Parietal lobe (tissue), 2 donors: ENCODE data around the gene SLC6A8. TPM values are rescaled to one million over a fixed set of nuclear protein-coding genes. Genes with fewer than 3 reads are reported as not detected.

ENCODE experiments used
- small RNA-seq: library from RNA; depleted of rRNA; stranded (forward); fragments of <200 nt; gene quantifications from one replicate; pipeline ENCODE3, GENCODE V24; 2014; ENCODE audit warnings: low replicate concordance
- total RNA-seq: library from RNA; depleted of rRNA; stranded (reverse); fragments of >200 nt; gene quantifications from one replicate; pipeline ENCODE4 v1.2.3, GENCODE V29; 2014

The SLC6A8 gene
- 19.4 TPM for total RNA-seq

DNA sequence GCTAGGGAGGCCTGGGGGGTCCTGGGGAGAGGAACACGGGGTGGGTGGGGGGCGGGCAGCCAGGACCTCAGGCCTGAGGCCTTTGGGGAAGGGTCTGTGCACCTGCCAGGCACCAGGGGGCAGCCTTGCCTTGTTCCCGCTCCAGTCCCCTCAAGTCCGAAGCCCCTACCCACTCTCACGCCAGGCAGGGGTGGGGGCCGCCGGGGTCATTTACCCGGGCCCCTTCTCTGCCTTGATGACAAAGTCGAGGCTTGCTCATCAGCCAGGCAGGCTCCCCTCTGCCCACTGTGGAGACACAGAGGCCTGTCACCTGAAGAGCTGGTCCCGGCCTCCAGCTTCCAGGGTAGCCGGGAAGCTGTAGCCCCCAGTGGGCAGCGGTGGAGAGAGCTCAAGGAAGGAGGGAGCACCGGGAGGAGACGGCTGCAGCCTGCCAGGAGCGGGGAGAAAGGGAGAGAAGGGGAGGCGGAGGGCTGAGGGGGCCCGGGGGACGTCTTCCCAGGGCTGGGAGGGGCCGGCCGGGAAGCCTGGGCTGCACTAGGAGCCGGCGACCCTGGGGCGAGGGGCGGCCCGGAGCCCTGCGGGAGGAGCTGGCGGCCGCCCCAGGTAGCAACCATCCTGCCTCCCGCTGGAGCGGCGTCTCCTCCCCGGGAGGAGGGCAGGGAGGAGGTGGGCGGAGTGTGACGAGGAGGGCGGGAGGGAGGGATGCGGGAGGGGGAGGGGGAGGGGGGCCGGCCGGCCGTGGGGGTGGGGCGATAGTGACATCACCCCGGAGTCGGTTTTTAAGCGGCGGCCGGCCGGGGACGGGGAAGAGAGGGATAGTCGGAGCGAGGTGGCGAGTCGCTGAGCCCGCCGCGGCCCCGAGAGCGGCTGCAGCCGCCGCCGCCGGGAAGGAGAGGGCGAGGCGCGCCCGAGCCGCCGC lies at the start of gene SLC6A8:
Gene SLC6A8, plus strand, starts transcription at position 806 of the 919 bp plus-strand sequence. CDS start 649 bp downstream, outside the sequence.

DNA sequence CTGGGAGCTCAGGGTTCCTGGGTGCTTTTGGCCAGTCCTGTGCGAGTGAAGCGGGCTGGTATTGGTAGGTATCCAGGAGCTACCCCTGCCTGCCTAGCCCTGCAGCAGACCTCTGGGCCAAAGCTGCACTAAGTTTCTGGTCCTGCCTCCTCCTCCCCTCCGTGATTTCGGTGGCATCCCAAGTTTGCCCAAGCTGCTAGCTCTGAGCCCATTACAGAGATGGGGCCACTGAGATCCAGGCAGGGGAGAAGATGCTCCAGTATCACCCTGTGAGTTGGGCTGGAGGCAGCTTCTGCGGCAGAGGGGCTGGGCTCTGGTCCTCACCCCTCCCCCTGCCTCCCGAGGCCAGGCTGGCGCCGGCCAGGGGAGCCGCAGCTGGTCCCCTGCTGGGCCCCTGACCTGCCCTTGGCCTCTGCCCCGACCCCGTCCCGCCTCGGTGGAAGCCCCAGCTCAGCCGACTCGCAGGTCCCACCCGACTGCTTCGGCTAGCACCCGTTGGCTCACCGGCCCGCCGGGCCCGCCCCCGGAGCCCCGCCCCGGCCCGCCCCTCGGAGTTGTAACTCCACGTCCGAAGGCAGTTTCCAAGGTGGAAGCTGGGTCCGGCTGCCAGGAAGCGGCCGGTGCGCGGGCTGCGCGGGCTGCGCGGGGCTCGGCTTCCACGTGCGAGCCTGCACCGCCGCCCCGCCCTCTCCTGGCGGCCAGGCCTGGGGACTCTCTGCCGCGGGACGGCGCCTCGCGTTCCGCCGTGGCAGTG lies 40.9 kb upstream of the SLC6A8 start, which contains the start of gene DUSP9:
Gene DUSP9, plus strand, starts transcription at position 584 of the 754 bp plus-strand sequence. CDS start 751 bp downstream, outside the sequence.

GRCh38 chrX:153673428-153674218 lies 14.1 kb upstream of the SLC6A8 start, which contains the start of gene PNCK:
Gene PNCK, minus strand, starts transcription at chrX:153673813. Its CDS starts 737 bp downstream, at chrX:153673076.

GRCh38 chrX:153724252-153725038 lies 36.7 kb downstream of the SLC6A8 start, which contains the start of the genes ABCD1 and BCAP31:
Gene ABCD1, plus strand, starts transcription at chrX:153724856. Its CDS starts 411 bp downstream, at chrX:153725267.
Gene BCAP31, minus strand, starts transcription at chrX:153724387. Its CDS starts 1,143 bp downstream, at chrX:153723244.

Small RNAs within 50 kb of the gene (small RNA-seq; reads per million reads assigned to genes)
- not detected for gene RN7SL687P

Other genes starting within 250 kb of the SLC6A8 start
- 1.9 TPM for gene TREX2, start 241.9 kb upstream of the SLC6A8 start, total RNA-seq
- gene HAUS7, start 217.3 kb upstream of the SLC6A8 start, total RNA-seq = 11.0 TPM
- gene BGN, start 192.9 kb upstream of the SLC6A8 start, total RNA-seq = 4.7 TPM
- gene ATP2B3, start 170.3 kb upstream of the SLC6A8 start, total RNA-seq = 11.6 TPM
- gene CCNQ, start 88.8 kb upstream of the SLC6A8 start, total RNA-seq = 15.7 TPM
- 1.6 TPM for gene DUSP9, start 40.7 kb upstream of the SLC6A8 start, total RNA-seq
- 33.8 TPM for gene PNCK, start 14.1 kb upstream of the SLC6A8 start, total RNA-seq
- gene BCAP31, start 36.5 kb downstream of the SLC6A8 start, total RNA-seq = 43.8 TPM
- gene ABCD1, start 36.9 kb downstream of the SLC6A8 start, total RNA-seq = 8.8 TPM
- gene PLXNB3, start 76.3 kb downstream of the SLC6A8 start, total RNA-seq = 2.8 TPM
- gene SRPK3, start 93.1 kb downstream of the SLC6A8 start, total RNA-seq = not detected
- gene IDH3G, start 106.4 kb downstream of the SLC6A8 start, total RNA-seq = 58.5 TPM
- 71.7 TPM for gene SSR4, start 106.7 kb downstream of the SLC6A8 start, total RNA-seq
- 151 TPM for gene PDZD4, start 142.6 kb downstream of the SLC6A8 start, total RNA-seq
- 195 TPM for gene L1CAM, start 198.2 kb downstream of the SLC6A8 start, total RNA-seq
- gene AVPR2, start 216.7 kb downstream of the SLC6A8 start, total RNA-seq = not detected
- gene ARHGAP4, start 238.3 kb downstream of the SLC6A8 start, total RNA-seq = 6.9 TPM
- gene NAA10, start 247.1 kb downstream of the SLC6A8 start, total RNA-seq = 37.2 TPM